Pons (tissue), 1 donor: ENCODE results near the gene CXCL14.

Experiments used
- DNase-seq: peaks from one replicate; pipeline ENCODE4 v3.0.0-alpha.2; 2016; ENCODE audit warnings: low spot score

The CXCL14 gene

DNA sequence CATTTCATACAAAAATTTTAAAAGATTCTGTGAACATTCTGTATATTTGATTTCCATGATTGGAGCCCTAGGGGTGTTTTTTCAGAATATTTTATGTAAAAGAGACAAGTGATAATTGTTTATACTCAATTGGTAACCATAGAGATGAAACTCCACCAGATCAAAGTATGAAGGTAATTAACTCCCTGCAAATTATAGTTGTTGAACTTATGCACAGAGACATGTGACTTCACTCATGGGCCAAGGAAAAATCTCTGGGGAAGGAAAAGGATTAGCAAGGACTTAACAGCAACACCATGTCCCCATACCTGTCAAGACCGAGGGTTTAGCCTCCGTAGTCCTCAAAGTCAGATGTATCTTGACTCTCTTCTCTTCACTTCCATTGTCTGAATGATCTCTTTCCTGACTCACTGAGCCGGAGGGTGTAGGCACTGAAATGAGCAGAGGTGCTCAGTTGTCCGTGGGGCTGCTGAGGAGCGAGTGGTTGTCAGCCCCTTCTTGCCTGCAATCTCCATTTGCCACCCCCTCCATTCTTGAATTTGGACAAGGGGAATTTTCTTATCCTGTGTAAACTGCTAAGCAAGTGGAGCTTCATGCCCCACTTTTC is 17.5 kb upstream of the CXCL14 start:
- no peak for DNase-seq

- DNase-seq, result no peak
These were observed 15.7 kb upstream of the CXCL14 start for GRCh38 chr5:135594416-135594960.

DNA sequence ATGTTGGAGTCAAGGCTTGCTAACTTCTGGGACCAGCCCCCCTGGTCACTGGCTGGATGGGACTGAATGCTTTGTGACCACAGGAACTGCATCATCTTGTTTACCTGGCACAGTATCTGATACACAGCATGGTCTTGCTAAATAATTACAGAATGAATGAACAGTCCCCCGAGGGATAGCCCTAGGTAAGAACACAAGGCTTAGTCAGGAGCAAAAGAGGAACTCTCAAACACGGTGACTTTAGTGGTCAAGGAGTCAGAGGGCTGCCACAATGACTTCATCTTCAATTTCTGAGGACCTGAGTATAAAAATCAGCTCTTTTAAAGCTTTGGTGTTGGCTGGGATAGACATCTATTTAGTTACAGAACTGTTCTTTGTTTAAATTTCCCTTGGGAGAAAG is 15.1 kb upstream of the CXCL14 start:
- no peak for DNase-seq

- DNase-seq, result no peak
These were observed 14.3 kb upstream of the CXCL14 start for GRCh38 chr5:135593141-135593540.

GRCh38 chr5:135592312-135593045 is 13.7 kb upstream of the CXCL14 start:
- no peak for DNase-seq

DNA sequence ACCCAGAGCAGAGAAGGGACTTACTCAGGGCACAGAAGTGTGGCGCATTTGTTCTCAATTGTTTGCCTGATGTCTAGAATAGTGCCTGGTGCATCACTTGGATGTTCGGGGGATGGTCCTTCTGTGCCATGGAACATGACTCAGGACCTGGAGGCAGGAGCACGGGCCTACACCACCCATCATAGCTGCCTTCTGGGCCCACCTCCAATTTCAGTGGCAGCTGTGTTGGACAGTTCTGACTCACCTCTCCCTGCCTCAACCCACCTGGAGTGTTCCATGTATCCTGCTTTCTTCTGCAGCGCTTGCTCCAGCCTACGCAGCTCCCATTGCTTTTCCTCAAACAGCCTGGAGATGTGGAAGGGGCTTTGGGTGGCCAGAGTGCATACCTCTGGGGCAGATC is 12.5 kb upstream of the CXCL14 start:
- no peak for DNase-seq

GRCh38 chr5:135589152-135589551 is 10.4 kb upstream of the CXCL14 start:
- no peak for DNase-seq

DNA sequence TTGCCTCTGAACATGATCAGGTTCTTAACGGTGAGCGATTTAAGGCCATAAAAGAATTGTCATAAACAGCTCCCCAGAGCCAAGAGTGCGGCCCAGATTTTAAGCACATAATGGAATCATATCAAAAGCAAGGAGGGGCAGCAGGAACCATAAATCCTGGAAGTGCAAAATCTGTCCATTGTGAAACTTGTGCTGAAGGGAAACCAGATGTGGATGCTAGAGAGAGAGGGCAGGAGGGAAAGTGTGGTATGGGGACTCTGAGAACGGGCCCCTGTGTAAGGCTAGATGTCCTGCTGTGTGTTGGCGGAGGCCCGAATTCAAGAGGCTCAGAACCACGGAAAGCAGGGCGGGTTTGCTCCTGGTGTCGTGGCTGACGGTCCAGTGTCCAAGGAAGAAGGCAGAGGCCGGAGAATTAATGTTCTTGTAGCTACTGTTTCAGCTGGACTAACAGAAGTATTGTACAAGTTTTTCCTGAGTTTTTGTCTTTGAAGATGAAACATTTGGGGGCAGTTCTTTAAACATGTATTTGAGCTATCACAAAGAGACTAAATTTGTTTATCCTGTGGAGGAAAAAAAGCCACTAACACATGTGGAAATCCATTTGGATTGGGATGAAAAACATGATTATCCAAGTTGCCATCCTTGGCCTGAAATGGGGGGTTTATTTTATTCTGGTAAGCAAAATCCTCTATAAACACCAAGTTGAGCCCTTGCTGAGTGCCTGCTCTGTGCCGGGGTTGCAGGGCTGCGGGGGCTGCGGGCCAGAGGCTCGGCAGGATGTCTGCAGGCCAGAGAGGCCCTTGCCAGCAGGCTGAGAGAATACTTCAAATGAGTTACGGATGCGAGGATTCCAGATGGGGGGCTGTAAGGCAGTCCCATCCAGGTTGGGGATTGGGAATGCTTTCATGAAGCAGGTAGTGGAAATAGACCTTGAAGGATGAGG is 9.2 kb upstream of the CXCL14 start:
- DNase-seq, result no peak

DNA sequence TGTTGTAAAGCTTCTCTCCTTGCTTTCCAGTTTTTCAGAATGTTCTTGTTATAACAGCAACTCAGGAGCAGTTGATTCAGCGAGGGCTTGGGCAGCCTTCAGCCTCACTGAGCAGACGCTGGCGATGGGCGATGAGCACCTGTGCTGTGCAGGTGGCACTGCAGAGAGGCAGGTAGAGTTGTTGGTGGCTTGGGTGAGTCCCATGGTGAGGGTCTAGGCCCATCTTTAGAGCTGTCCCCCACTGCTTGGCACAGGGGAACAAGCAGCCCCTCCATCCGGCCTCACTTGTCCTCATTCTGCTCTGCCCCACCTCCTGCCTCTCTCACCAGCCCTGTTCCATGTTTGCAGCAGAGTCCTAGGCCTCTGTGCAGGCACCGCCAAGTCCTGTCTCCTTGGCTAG is 6.1 kb upstream of the CXCL14 start:
- DNase-seq, result no peak

- no peak for DNase-seq
These were observed 5.5 kb upstream of the CXCL14 start for GRCh38 chr5:135584276-135584675.

DNA sequence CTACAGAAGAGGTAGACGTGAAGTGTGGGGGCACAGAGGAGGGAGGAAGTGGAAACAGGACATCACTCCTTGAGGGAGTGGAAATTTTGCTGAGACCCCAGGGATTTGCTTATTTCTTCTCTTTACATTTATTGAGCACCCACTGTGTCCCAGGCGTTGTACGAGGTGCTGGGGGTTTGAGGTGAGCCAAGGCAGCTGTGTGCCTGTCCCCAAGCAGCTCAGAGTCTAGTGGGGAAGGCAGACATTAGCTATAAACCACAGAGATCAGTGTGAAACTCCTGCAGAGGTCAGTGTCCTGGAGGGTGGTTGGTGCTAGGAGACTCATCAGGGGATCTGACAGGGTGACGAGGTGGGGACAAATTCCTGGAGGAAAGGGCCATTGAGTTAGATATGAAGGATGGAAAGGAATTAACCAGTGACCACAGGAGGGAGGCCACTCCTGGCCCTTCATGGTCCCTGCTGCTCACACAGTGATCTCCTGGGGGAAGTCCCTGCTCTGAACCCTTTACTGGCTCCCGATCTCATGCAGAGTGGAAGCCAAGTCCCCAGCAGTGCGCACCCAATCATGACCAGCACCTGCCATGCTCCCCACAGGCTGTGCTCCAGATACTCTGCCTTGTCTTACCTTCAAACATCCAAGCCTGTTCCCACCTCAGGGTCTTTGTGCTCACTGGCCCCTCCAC is 3.4 kb upstream of the CXCL14 start:
- DNase-seq, result no peak

GRCh38 chr5:135578305-135578684 is 496 bp downstream of the CXCL14 start:
- no peak for DNase-seq

- DNase-seq, result no peak
These were observed 1.4 kb downstream of the CXCL14 start for GRCh38 chr5:135577421-135577820.

DNA sequence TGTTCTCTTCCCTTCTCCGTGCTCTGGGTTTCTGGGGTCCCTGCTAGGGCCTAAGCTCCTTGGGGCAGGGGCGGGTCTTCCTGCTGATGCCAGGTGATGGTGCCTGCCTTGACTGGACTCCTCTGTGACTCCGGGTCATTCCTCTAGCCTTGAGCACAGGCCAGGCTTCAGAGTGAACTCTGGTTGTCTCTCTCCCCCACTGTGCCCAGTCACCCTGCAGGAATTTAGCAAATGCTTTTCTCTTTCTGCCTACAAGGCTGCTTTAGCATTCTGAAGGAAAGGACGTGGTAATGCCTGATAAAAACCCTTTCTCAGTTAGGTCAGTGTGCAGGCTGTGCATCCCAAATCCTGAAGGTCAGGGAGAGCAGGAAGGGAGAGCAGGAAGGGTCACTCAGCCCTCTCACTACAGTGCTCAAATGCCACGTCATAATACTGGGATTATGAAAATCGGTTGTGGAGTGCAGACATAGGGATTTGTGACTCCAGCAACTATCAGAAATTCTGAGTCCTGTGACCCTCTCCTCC is 2.7 kb downstream of the CXCL14 start:
- no peak for DNase-seq

- DNase-seq, result no peak
These were observed 4.3 kb downstream of the CXCL14 start for GRCh38 chr5:135574493-135574892.

GRCh38 chr5:135571902-135572301 is 6.9 kb downstream of the CXCL14 start:
- DNase-seq, result no peak

DNA sequence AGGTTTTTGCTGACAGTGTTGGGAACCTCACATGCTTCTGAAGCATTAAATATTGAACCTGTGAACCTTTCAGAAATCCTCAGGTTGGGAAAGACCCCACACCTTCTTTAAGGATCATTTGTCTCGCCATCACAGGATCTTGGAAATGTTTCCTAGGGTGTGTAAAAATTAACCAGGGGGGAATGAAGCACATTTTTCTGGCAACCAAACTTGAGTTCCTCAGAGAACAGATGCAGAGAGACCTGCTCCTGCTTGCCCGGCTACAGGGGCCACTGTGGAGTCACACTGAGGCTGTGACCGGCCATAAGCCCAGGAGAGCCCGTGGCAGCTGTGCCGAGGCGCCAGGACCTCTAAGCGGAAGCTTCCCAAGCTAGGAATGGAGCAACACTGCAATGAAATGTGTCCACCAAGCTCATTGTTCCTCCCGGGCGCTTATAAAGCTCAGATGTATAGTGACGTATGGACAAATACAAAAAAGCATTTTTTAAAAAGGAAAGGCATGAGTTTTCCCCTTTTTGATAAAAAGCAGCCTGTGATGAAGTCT is 7.7 kb downstream of the CXCL14 start:
- no peak for DNase-seq

- DNase-seq, result no peak
These were observed 8.4 kb downstream of the CXCL14 start for GRCh38 chr5:135570453-135570764.

DNA sequence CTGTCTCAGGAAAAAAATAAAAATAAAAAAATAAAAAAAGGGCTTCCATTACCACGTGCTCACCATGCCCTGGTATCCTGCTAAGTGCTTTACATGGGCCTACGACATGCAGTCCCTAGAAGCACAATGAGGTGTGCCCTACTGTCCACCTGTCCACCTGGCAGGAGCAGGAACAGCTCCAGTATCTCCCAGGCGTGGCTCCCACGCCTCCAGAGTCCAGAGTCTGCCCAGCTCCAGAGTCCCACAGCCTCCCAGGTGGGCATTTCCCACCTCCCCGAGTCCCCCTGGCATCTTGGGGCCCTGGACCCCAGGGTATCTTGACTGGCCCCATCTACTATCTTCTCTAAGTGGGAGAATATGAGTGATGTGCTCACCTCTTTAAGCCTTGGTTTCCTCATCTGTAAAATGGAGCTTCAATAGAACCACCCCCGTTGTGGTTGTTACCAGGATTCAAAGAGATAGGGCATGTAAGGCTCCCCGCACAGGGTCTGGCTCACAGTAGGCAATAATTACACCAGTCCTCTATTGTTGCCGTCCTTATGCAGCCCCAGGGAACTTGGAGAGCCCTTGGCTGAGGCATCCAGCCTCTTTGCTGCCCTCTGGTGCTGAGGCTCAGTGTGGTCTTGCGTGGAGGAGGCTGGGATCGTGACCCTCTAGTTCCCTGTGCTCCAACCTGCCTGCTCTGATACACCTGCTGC is 8.9 kb downstream of the CXCL14 start:
- no peak for DNase-seq

GRCh38 chr5:135568923-135569360 is 9.8 kb downstream of the CXCL14 start:
- DNase-seq, result no peak

GRCh38 chr5:135568246-135568645 is 10.5 kb downstream of the CXCL14 start:
- DNase-seq, result peak; percentile 19
